GM21447 (cell line): ENCODE data around the gene ASCL2.

Experiments
- ATAC-seq: cut with Tn5 transposase; IDR thresholded peaks from one replicate; pipeline ENCODE4 v1.9.1; 2021; ENCODE audit not compliant: unreplicated experiment

Gene ASCL2

DNA sequence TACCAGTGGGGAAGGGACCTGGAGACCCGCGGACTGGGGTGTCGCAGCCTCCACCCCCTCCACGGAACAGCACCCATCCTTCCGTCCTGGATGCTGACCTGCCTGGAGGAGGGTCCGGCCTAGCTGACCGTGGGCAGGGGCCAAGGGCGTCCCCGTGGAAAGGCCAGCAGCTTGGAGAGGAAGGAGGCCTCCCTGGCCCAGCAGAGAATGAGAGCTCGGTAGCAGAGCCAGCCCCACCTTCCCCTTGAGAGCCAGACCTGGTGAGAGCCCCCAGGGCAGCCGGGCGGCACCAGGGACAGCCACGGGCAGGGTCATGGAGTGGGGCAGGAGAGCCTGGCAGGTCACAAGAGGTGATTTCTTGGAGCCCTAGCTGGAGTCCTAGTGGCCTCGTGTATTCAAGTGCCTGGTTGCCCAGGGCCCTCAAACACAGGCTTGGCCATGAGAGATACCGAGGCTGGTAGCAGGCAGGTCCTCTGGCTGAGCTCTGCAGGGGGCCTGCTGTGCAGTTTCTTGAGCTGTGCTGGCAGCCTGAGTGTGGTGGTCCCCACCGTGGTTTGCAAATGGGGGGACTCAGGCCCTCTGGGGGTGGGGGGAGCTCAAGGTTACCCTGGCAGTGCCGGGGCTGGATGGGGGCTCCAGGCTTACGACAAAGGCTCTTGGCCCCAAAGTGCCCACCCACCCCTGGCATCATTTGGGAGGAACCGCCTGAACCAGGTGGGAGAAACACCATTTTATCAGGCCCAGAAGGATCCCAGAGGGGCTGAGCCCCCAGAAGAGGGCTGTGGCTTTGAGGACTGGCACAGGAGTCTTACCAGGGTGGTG, 39.1 kb upstream of the ASCL2 start:
- ATAC-seq = no peak

DNA sequence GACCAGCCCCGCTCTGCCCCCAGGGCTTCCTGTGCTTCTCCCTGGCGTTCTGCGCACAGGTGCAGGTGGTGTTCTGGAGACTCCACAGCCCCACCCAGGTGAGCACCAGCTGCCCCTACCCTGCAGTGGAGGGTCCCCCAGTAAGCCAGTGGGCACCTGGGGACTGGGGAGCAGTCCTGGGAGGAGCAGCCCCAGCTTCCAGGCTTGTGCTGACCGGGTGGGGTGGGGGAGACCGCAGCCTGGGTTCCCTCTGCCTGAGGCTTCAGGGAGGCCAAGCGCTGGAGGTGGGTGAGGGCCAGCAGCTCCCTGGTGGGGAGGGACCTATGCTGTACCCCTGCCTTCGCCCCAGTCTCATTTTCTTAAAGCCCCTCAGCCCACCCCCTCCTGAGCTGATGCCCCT, 38.3 kb upstream of the ASCL2 start:
- ATAC-seq = no peak

DNA sequence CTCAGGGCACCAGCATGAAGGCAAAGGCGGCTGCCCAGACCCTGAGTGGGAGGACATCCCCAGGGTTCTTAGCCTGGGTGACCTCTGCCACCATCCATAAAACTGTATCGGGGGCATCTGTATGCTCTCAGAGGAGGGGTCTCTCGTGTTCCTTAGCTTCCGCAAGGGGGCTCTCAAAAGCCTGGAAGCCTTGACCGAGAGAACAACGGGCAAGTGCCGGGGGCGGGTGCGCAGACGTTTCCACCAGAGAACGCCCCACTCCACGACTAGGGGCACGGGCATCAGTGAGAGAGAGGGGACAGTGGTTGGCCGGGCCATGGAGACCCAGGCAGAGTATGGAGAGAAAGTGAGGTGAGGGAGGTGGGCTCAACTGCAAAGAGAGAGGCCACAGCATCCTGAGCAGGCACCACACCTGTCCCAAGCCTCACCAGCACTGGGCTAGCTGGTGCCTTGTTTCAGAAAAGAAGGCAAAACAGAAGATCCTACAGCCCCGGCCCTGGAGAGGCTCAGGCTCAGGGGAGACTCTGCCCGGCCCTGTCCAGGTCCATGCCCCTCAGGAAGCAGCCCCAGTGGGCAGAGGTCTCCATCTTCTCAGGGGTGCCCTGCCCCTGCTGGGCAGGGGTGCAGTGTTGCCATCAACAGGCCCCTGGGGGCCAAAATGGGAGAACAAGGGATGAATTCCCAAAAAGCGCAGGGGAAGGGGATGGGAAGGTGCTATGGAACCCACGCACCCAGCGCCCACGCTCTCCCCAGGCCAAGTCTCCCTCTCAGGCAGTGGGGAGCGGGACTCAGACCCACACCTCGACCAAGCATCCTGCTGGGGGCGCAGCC, 37.3 kb upstream of the ASCL2 start:
- no peak for ATAC-seq

DNA sequence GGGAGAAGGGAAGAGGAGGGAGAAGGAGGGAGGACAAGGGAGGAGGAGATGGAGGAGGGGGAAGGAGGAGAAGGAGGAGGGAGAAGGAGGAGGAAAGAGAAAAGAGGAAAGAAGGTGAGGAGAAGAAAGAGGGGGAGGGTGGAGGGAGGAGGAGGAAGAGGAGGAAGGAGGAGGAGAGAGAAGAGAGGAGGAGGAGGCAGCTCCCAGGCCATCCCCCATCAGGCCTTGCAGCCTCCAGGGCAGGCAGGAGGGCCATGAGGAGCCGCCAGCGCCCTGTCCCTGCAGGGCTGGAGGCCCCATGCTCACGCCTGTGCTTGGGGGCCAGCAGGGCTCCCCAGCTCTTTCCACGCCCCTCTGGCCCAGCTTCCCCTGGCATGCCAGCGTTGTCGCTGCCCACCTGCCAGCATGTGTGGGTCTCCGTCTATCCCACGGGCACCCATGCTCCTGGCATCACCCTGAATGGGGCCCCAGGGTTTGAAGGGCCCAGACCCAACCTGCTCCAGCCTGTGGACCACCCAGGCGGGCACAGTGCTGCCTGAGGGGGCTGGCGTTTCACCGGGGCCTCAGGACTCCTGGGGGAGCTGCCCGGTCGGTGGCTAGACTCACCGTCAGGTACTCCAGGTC, 36.6 kb upstream of the ASCL2 start:
- ATAC-seq = no peak

DNA sequence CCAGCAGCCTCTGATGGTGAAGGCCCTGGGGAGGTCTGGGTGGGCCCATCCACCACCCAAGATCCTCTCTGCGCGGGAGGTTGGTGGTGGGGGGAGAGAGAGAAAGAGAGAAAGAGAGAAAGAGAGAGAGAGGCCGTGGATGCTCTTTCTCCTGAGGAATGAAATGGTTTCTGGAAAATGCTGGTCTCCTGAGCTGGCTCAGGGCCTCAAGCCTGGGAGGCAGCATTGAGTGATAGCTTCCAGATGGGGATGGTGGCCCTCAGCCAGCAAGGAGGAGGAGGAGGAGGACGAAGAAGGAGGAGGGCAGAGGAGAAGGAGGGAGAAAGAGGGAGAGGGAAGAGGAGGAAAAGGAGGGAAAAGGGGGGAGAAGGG, 36.0 kb upstream of the ASCL2 start:
- no peak for ATAC-seq

- ATAC-seq = no peak
Measured at GRCh38 chr11:2305788-2306451, 35.5 kb upstream of the ASCL2 start.

- ATAC-seq = no peak
Measured at GRCh38 chr11:2305140-2305778, 34.9 kb upstream of the ASCL2 start.

- no peak for ATAC-seq
Measured at GRCh38 chr11:2304506-2305139, 34.2 kb upstream of the ASCL2 start.

DNA sequence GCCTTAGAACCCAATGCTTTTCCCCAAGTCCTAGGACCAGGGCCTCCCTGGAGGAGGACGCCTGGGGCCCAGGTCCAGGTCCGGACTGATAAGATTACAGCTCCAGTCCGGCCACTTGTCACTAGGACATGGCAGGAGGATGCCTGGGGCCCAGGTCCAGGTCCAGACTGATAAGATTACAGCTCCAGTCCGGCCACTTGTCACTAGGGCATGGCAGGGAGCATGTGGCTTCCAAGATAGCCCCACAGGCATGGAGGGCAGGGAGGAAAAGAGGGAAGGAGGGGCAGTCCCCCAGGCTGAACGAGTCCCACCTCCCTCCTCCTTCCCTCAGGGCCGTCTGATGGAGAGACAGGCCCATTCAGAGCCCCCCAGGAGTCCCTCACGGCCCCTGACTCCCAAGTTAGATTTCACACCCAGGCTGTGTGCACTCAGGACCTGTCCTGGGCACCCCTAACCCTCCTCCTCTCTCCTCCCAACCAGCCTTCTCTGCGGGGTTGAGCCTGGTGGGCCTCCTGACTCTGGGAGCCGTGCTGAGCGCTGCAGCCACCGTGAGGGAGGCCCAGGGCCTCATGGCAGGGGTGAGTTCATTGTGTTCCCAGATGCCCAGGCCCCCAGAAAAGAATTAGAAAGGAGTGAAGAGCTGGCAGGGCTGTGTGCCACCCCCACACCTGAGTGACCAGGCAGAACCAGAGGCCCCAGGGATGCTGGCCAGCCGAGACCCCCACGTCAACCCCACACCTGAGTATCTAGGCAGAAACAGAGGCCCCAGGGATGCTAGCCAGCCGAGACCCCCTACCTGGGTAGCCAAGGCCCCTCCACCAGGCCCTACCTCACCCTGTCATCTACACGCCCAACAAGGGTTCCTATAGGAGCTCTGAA, 33.5 kb upstream of the ASCL2 start:
- ATAC-seq = no peak

GRCh38 chr11:2302896-2303626, 32.7 kb upstream of the ASCL2 start:
- ATAC-seq = no peak

GRCh38 chr11:2302306-2302895, 32.0 kb upstream of the ASCL2 start:
- ATAC-seq = peak; percentile 9

- ATAC-seq = peak; percentile 58
Measured at GRCh38 chr11:2301631-2302305, 31.4 kb upstream of the ASCL2 start, which contains the start of the genes C11orf21 and TSPAN32. TSS of gene C11orf21 (minus strand) at chr11:2301918. CDS start at chr11:2301808, 110 bp downstream. TSS of gene TSPAN32 (plus strand) at chr11:2302013. CDS start at chr11:2302150, 137 bp downstream.

DNA sequence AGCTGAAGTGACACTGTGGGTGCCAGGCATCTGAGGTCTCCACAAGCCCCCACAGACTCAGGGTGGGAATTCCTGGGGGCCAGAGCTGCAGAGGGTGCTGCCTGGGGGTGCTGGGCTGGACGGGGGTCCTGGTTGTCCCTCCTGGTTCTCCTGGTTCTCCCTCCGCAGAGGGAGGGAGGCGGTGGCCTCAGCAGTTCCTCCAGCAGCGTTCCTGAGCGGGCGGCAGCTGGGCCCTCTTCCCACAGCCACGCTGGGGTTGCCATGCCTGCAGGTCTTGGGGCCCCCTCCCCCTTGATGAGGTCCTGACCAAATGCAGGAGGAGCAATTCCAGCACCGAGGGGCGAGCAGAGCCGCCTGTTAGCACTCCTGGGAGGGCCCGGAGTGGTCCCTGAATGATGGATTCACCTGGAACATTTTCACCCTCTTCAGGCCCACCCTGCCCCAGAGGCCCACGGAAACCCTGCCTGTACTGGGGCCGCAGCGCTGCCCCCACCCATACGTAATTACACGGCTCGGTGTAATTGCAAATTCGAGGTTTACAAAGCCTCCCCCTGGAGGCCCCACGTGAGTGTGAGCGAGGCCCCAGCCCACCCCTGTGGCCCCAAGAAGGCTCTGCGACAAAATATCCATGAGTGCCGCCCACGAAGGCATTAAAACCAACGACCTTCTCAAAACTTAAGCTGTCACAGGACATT, 30.7 kb upstream of the ASCL2 start:
- no peak for ATAC-seq

DNA sequence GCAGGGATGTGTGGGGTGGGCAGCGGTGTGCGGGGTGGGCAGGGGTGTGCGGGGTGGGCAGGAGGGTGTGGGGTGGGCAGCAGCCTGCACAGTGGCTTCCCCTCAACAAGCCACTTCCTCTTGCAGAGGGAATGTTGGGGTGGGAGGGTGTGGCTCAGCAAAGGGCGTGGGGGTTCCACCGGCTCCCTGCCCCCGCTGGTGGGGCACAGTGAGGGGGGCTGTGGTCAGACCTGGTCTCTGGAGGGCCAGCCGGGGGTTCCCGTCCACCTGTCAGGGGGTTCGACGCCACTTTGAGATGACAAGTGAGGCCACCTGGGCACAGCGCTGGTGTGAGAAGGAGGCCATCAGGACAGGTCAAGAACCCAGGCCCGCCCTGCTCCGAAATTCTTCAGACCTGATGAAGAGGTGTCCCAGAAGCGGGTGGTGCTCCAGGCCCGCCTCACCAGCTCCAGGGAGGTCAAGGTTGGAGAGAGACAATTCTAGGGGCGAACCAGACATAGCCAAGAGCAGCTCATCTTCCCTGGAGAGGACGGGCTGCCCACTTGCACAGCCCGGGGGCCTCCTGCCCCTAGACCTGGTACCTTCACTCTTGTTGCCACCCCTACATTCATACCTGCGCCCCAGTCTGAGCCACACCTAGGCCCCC, 30.0 kb upstream of the ASCL2 start:
- no peak for ATAC-seq

- ATAC-seq = no peak
Measured at GRCh38 chr11:2299773-2300172, 29.4 kb upstream of the ASCL2 start.
